GM13976 (cell line): ENCODE data around the gene PTPRG.

Experiments
- DNase-seq: peaks from one replicate; pipeline ENCODE4 v3.0.0; 2012; ENCODE audit warnings: low spot score
- CTCF ChIP-seq: IDR thresholded peaks from 2 replicates; pipeline ENCODE4 v1.5.1; 2012; ENCODE audit warnings: borderline replicate concordance, mild to moderate bottlenecking; ENCODE audit not compliant: insufficient read depth; ENCODE audit errors: extremely low read depth, missing control alignments, control extremely low read depth
- in situ Hi-C: fragments of 300-500 bp; cut with MboI; formaldehyde crosslinking; loops from one replicate; pipeline ENCODE4 v1.12.0; 2022; ENCODE audit warnings: low sequenced_read_pairs, mixed read lengths, inconsistent platforms; ENCODE audit not compliant: unreplicated experiment

The PTPRG gene

DNA sequence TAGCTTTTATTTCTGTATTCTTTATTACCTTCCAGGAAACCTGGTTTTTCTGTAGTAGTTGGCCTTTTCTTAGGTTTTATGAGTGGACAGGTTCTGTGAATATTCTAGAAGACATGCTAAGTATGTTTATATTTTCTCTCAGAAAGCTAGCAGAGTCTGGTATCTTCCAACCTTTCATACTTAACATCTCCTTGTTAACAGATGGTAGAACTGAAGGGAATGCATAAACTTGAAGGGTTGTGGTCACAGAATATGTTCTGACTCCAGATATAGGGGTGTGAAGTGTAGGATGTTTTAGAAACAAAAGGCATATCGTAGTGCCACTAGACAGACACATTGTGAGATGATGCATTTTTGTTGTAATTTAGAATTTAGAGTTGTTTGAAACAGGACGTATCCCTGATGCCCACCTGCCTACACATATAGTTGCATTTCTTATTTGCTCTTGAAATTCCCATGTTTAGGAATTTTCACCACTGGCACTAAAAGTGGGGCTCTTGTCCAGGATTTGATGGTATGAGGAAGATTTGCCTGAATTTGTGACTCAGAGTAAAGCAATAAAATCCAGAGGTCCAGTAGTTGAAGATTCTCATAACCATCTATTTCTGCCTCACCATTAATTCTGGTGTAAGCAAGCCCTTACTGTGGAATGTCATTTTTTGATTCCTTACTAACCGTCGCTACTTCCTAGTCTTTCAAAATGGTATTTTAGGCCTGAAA lies 537.4 kb downstream of the PTPRG start:
- no peak for DNase-seq
- no peak for TF ChIP-seq CTCF
- in situ Hi-C loops = no loop called here

GRCh38 chr3:62100282-62100989 lies 539.1 kb downstream of the PTPRG start:
- no peak for DNase-seq
- TF ChIP-seq CTCF = no peak
- in situ Hi-C loops = no loop called here

DNA sequence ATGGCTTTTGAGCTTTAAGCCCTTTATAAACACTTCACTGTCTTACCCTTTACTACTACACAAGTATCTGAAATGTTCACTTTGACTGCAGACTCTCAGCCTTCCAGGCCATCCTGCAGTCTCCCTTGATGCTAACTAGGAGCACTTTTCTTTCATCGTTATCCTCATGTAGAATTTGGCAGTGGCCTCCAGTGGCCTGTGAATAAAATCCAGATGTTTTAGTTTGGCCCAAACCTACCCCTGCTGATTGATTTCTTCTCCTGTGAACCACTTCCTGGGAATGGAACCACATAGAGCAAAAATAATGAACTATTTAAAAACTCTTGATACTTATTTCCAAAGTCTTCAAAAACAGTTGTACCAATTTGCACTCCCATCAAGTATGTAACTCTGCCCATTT lies 540.1 kb downstream of the PTPRG start:
- no peak for DNase-seq
- in situ Hi-C loops = no loop called here
- no peak for TF ChIP-seq CTCF

- in situ Hi-C loops = no loop called here
- no peak for TF ChIP-seq CTCF
- no peak for DNase-seq
These were observed 542.2 kb downstream of the PTPRG start for GRCh38 chr3:62103531-62103930.

DNA sequence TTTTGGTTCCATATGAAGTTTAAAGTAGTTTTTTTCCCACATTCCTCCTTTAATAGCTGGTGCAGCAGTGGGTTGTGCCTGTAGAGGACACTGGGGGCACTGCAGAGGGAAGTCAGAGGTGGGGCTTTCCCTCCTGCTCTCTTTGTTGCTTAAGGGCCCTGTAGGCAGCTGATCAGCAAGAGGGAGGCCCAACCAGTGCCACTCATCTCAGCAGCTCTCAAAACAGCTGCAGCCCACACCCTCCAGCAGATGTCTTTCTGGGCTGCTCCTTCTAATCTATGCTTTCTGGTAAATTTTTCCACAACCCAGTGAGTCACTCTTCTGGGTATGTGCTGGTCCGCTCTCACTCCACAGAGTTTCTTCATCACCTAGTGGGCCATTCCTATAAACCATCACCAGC lies 548.2 kb downstream of the PTPRG start:
- in situ Hi-C loops = no loop called here
- no peak for TF ChIP-seq CTCF
- no peak for DNase-seq

GRCh38 chr3:62110443-62111225 lies 549.3 kb downstream of the PTPRG start:
- no peak for TF ChIP-seq CTCF

More at GRCh38 chr3:62110443-62111225, 549.3 kb downstream of the PTPRG start:
- in situ Hi-C loops = no loop called here
- no peak for DNase-seq
